WTC11 (cell line): Measurements from ENCODE around the gene MID1. TPM values are rescaled to one million over a fixed set of nuclear protein-coding genes. Genes with fewer than 3 reads are reported as not detected.

Experiments
- ATAC-seq: fragments of 200-7000 bp; cut with Tn5 transposase; 2 replicates; pipeline ENCODE4 v1.10.0; 2021; ENCODE audit warnings: mild to moderate bottlenecking, moderate library complexity
- CTCF ChIA-PET: fragments of 300-600 bp; sonication (Branson Sonifier 250); formaldehyde crosslinking; loops from one replicate; lab custom pipeline; 2021; ENCODE audit warnings: antibody characterized with exemption; lab: Charles Lee
- POLR2A ChIA-PET: fragments of 350-600 bp; sonication (Branson Sonifier 250); formaldehyde crosslinking; loops from one replicate; lab custom pipeline; 2021; ENCODE audit warnings: antibody characterized with exemption; lab: Charles Lee
- DNase-seq: peaks from one replicate; pipeline ENCODE4 v3.0.0; 2021; ENCODE audit warnings: low spot score
- H3K27ac Mint-ChIP-seq: 2 replicates; pipeline ENCODE4 v1.8.0; 2021; ENCODE audit warnings: mixed read lengths
- H3K27me3 Mint-ChIP-seq: 2 replicates; pipeline ENCODE4 v1.8.0; 2021; ENCODE audit warnings: low read depth, mild to moderate bottlenecking, moderate library complexity, mixed read lengths
- H3K36me3 Mint-ChIP-seq: 2 replicates; pipeline ENCODE4 v1.8.0; 2021; ENCODE audit warnings: mixed read lengths
- H3K4me1 Mint-ChIP-seq: 2 replicates; pipeline ENCODE4 v1.8.0; 2022; ENCODE audit warnings: mixed read lengths
- H3K4me3 Mint-ChIP-seq: 2 replicates; pipeline ENCODE4 v1.8.0; 2021; ENCODE audit warnings: mild to moderate bottlenecking, moderate library complexity, mixed read lengths
- H3K9me3 Mint-ChIP-seq: 2 replicates; pipeline ENCODE4 v1.8.0; 2021; ENCODE audit warnings: mixed read lengths
- GRHL2 ChIP-seq: fragments of 250-450 bp; sonication (Bioruptor Pico); IDR thresholded peaks from 2 replicates; pipeline ENCODE4 v1.8.0; 2022; ENCODE audit warnings: mild to moderate bottlenecking, moderate library complexity; ENCODE audit not compliant: insufficient replicate concordance, severe bottlenecking
- JAZF1 ChIP-seq: fragments of 250-450 bp; sonication (Bioruptor Pico); IDR thresholded peaks from 2 replicates; pipeline ENCODE4 v1.9.0; 2021; ENCODE audit warnings: moderate library complexity, mild to moderate bottlenecking, inconsistent platforms
- KAT7 ChIP-seq: sonication (generic); formaldehyde crosslinking; IDR thresholded peaks from 2 replicates; pipeline ENCODE4 v1.8.1; 2023; ENCODE audit warnings: missing genetic modification reagents, mild to moderate bottlenecking, borderline replicate concordance
- NR1H2 ChIP-seq: sonication (generic); formaldehyde crosslinking; IDR thresholded peaks from 2 replicates; pipeline ENCODE4 v1.9.0; 2021; ENCODE audit warnings: mild to moderate bottlenecking, moderate library complexity, missing genetic modification reagents
- OVOL2 ChIP-seq: fragments of 250-450 bp; sonication (Bioruptor Pico); IDR thresholded peaks from 2 replicates; pipeline ENCODE4 v1.9.0; 2021; ENCODE audit warnings: mild to moderate bottlenecking, borderline replicate concordance
- RELA ChIP-seq: sonication (generic); formaldehyde crosslinking; IDR thresholded peaks from 2 replicates; pipeline ENCODE4 v1.8.1; 2022; ENCODE audit warnings: missing genetic modification reagents, mild to moderate bottlenecking, borderline replicate concordance
- SOX15 ChIP-seq: fragments of 250-450 bp; sonication (Bioruptor Pico); IDR thresholded peaks from 2 replicates; pipeline ENCODE4 v1.9.0; 2021; ENCODE audit warnings: mild to moderate bottlenecking
- SP1 ChIP-seq: sonication (generic); formaldehyde crosslinking; conservative IDR thresholded peaks from 2 replicates; pipeline ENCODE4 v1.8.1; 2022; ENCODE audit warnings: missing genetic modification reagents
- ZBTB21 ChIP-seq: sonication (generic); formaldehyde crosslinking; IDR thresholded peaks from 2 replicates; pipeline ENCODE4 v1.8.1; 2023; ENCODE audit warnings: mild to moderate bottlenecking, missing genetic modification reagents, borderline replicate concordance
- ZNF219 ChIP-seq: sonication (generic); formaldehyde crosslinking; IDR thresholded peaks from 2 replicates; pipeline ENCODE4 v1.8.0; 2023; ENCODE audit warnings: missing genetic modification reagents, mild to moderate bottlenecking, borderline replicate concordance
- ZNF396 ChIP-seq: fragments of 250-450 bp; sonication (Bioruptor Pico); IDR thresholded peaks from 2 replicates; pipeline ENCODE4 v1.8.0; 2021; ENCODE audit warnings: mild to moderate bottlenecking, moderate library complexity, borderline replicate concordance
- total RNA-seq: library from RNA; stranded (reverse); gene quantifications from 3 replicates; pipeline ENCODE4 v1.2.3, GENCODE V29; 2021
- TF ChIP-seq, protein P1 (sequence below): sonication (generic); formaldehyde crosslinking; IDR thresholded peaks from 2 replicates; pipeline ENCODE4 v1.8.1; 2023; ENCODE audit warnings: mild to moderate bottlenecking, moderate library complexity, missing genetic modification reagents
- TF ChIP-seq, protein P2 (sequence below): fragments of 250-450 bp; sonication (Bioruptor Pico); IDR thresholded peaks from 2 replicates; pipeline ENCODE4 v2.1.2; 2022; ENCODE audit warnings: mild to moderate bottlenecking, moderate library complexity
- TF ChIP-seq, protein P3 (sequence below): sonication (generic); formaldehyde crosslinking; IDR thresholded peaks from 2 replicates; pipeline ENCODE4 v1.8.1; 2023; ENCODE audit warnings: mild to moderate bottlenecking, missing genetic modification reagents, moderate library complexity
- TF ChIP-seq, protein P4 (sequence below): fragments of 250-450 bp; sonication (Bioruptor Pico); IDR thresholded peaks from 2 replicates; pipeline ENCODE4 v1.9.0; 2021; ENCODE audit warnings: mild to moderate bottlenecking
- TF ChIP-seq, protein P5 (sequence below): sonication (generic); formaldehyde crosslinking; IDR thresholded peaks from 2 replicates; pipeline ENCODE4 v1.8.0; 2022; ENCODE audit warnings: mild to moderate bottlenecking, missing genetic modification reagents
- TF ChIP-seq, protein P6 (sequence below): fragments of 250-450 bp; sonication (Bioruptor Pico); IDR thresholded peaks from 2 replicates; pipeline ENCODE4 v1.8.0; 2021; ENCODE audit warnings: mild to moderate bottlenecking
- TF ChIP-seq, protein P7 (sequence below): sonication (generic); formaldehyde crosslinking; IDR thresholded peaks from 2 replicates; pipeline ENCODE4 v1.8.1; 2023; ENCODE audit warnings: mild to moderate bottlenecking, missing genetic modification reagents, borderline replicate concordance
- TF ChIP-seq, protein P8 (sequence below): sonication (generic); formaldehyde crosslinking; IDR thresholded peaks from 2 replicates; pipeline ENCODE4 v1.8.1; 2022; ENCODE audit warnings: low read depth, missing genetic modification reagents, borderline replicate concordance

The MID1 gene
- total RNA-seq, 1 experiment from 2014 or later, result 52.2 TPM

DNA sequence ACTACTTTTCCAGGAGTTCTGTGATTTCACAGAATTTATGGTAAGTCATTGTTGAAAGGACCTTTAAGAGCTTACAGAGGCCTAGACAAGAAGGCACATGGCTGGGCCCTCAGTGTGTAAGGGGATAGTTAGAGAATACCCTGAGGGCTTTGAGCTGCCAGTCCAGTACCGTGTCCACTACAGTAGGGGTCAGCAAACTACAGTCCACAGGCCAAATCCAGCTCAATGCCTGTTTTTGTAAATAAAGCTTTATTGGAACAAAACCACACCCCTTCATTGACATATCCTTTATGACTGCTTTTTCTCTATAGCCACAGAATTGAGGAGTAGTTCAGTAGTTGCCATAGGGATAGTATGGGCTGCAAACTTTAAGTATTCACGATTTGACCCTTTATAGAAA is 176.2 kb downstream of the MID1 start:
- CTCF ChIA-PET, result interaction anchor here (1.0 to 1.9 kb wide), 4 partner anchors 154 to 280 kb away, joined by 3 to 10 read pairs (median 4); no protein-coding TSS in a partner anchor
- DNase-seq (no peak), ATAC-seq (peak; percentile 54)
- Mint-ChIP-seq H3K36me3 (no peaks in the 10 kb centered on the region), H3K4me1 (peaks cover 15% of the 10 kb centered on the region), H3K4me3 (no peak overlapping the region)
- POLR2A ChIA-PET, result no interaction called here
- TF ChIP-seq ZBTB21, result no peak
- TF ChIP-seq OVOL2 (CRISPR knock-in tag), result no peak
- TF ChIP-seq, protein P1, sequence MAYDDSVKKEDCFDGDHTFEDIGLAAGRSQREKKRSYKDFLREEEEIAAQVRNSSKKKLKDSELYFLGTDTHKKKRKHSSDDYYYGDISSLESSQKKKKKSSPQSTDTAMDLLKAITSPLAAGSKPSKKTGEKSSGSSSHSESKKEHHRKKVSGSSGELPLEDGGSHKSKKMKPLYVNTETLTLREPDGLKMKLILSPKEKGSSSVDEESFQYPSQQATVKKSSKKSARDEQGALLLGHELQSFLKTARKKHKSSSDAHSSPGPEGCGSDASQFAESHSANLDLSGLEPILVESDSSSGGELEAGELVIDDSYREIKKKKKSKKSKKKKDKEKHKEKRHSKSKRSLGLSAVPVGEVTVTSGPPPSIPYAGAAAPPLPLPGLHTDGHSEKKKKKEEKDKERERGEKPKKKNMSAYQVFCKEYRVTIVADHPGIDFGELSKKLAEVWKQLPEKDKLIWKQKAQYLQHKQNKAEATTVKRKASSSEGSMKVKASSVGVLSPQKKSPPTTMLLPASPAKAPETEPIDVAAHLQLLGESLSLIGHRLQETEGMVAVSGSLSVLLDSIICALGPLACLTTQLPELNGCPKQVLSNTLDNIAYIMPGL, result no peak
- TF ChIP-seq, protein P2, sequence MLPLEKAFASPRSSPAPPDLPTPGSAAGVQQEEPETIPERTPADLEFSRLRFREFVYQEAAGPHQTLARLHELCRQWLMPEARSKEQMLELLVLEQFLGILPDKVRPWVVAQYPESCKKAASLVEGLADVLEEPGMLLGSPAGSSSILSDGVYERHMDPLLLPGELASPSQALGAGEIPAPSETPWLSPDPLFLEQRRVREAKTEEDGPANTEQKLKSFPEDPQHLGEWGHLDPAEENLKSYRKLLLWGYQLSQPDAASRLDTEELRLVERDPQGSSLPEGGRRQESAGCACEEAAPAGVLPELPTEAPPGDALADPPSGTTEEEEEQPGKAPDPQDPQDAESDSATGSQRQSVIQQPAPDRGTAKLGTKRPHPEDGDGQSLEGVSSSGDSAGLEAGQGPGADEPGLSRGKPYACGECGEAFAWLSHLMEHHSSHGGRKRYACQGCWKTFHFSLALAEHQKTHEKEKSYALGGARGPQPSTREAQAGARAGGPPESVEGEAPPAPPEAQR, result no peak
- TF ChIP-seq RELA (CRISPR knock-in tag), result no peak
- TF ChIP-seq ZNF219 (CRISPR knock-in tag), result no peak
- TF ChIP-seq, protein P3, sequence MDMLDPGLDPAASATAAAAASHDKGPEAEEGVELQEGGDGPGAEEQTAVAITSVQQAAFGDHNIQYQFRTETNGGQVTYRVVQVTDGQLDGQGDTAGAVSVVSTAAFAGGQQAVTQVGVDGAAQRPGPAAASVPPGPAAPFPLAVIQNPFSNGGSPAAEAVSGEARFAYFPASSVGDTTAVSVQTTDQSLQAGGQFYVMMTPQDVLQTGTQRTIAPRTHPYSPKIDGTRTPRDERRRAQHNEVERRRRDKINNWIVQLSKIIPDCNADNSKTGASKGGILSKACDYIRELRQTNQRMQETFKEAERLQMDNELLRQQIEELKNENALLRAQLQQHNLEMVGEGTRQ (CRISPR knock-in tag), result no peak
- TF ChIP-seq NR1H2 (CRISPR knock-in tag), result no peak
- no peak for TF ChIP-seq JAZF1 (CRISPR knock-in tag)
- TF ChIP-seq, protein P4, sequence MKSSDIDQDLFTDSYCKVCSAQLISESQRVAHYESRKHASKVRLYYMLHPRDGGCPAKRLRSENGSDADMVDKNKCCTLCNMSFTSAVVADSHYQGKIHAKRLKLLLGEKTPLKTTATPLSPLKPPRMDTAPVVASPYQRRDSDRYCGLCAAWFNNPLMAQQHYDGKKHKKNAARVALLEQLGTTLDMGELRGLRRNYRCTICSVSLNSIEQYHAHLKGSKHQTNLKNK, result no peak
- TF ChIP-seq, protein P5, sequence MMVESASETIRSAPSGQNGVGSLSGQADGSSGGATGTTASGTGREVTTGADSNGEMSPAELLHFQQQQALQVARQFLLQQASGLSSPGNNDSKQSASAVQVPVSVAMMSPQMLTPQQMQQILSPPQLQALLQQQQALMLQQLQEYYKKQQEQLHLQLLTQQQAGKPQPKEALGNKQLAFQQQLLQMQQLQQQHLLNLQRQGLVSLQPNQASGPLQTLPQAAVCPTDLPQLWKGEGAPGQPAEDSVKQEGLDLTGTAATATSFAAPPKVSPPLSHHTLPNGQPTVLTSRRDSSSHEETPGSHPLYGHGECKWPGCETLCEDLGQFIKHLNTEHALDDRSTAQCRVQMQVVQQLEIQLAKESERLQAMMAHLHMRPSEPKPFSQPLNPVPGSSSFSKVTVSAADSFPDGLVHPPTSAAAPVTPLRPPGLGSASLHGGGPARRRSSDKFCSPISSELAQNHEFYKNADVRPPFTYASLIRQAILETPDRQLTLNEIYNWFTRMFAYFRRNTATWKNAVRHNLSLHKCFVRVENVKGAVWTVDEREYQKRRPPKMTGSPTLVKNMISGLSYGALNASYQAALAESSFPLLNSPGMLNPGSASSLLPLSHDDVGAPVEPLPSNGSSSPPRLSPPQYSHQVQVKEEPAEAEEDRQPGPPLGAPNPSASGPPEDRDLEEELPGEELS (CRISPR knock-in tag), result no peak
- TF ChIP-seq, protein P6, sequence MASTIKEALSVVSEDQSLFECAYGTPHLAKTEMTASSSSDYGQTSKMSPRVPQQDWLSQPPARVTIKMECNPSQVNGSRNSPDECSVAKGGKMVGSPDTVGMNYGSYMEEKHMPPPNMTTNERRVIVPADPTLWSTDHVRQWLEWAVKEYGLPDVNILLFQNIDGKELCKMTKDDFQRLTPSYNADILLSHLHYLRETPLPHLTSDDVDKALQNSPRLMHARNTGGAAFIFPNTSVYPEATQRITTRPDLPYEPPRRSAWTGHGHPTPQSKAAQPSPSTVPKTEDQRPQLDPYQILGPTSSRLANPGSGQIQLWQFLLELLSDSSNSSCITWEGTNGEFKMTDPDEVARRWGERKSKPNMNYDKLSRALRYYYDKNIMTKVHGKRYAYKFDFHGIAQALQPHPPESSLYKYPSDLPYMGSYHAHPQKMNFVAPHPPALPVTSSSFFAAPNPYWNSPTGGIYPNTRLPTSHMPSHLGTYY (CRISPR knock-in tag), result no peak
- TF ChIP-seq ZNF396, result no peak
- no peak for TF ChIP-seq SOX15 (CRISPR knock-in tag)
- no peak for TF ChIP-seq GRHL2 (CRISPR knock-in tag)
- TF ChIP-seq, protein P7, sequence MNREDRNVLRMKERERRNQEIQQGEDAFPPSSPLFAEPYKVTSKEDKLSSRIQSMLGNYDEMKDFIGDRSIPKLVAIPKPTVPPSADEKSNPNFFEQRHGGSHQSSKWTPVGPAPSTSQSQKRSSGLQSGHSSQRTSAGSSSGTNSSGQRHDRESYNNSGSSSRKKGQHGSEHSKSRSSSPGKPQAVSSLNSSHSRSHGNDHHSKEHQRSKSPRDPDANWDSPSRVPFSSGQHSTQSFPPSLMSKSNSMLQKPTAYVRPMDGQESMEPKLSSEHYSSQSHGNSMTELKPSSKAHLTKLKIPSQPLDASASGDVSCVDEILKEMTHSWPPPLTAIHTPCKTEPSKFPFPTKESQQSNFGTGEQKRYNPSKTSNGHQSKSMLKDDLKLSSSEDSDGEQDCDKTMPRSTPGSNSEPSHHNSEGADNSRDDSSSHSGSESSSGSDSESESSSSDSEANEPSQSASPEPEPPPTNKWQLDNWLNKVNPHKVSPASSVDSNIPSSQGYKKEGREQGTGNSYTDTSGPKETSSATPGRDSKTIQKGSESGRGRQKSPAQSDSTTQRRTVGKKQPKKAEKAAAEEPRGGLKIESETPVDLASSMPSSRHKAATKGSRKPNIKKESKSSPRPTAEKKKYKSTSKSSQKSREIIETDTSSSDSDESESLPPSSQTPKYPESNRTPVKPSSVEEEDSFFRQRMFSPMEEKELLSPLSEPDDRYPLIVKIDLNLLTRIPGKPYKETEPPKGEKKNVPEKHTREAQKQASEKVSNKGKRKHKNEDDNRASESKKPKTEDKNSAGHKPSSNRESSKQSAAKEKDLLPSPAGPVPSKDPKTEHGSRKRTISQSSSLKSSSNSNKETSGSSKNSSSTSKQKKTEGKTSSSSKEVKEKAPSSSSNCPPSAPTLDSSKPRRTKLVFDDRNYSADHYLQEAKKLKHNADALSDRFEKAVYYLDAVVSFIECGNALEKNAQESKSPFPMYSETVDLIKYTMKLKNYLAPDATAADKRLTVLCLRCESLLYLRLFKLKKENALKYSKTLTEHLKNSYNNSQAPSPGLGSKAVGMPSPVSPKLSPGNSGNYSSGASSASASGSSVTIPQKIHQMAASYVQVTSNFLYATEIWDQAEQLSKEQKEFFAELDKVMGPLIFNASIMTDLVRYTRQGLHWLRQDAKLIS (CRISPR knock-in tag), result no peak
- TF ChIP-seq, protein P8, sequence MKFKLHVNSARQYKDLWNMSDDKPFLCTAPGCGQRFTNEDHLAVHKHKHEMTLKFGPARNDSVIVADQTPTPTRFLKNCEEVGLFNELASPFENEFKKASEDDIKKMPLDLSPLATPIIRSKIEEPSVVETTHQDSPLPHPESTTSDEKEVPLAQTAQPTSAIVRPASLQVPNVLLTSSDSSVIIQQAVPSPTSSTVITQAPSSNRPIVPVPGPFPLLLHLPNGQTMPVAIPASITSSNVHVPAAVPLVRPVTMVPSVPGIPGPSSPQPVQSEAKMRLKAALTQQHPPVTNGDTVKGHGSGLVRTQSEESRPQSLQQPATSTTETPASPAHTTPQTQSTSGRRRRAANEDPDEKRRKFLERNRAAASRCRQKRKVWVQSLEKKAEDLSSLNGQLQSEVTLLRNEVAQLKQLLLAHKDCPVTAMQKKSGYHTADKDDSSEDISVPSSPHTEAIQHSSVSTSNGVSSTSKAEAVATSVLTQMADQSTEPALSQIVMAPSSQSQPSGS, result no peak
- no peak for TF ChIP-seq KAT7
- no peak for TF ChIP-seq SP1 (CRISPR knock-in tag)
- TF ChIP-seq, all 79 proteins: peak for 0
- Mint-ChIP-seq H3K27me3 (peaks cover 43% of the 10 kb centered on the region), H3K9me3 (no peaks in the 10 kb centered on the region), H3K27ac (no peak overlapping the region)
